ENCODE results near the gene DUOX1. TPM values are rescaled to one million over a fixed set of nuclear protein-coding genes. Genes with fewer than 3 reads are reported as not detected.

The DUOX1 gene
- total RNA-seq, 4 donors from 2014 or later: 0.14 to 4.1 (median 0.64) TPM; not detected in 1

GRCh38 chr15:45091576-45091975 is 38.2 kb upstream of the DUOX1 start:
- intact Hi-C loops (cut with DNase I; ENCODE audit: low total_unique reads): no loop called here
- Histone ChIP-seq H3K27ac (no peak overlapping the region), H3K36me3 (no peaks in the 10 kb centered on the region), H3K4me1 (no peaks in the 10 kb centered on the region), H3K9me3 (no peaks in the 10 kb centered on the region), H3K27me3 (peaks cover 5% of the 10 kb centered on the region), H3K4me3 (no peak overlapping the region)
- 90% methylated on average over 2 of the region's 2 CpGs; no CpG with 5 or more reads in 1 of the 2 donors for WGBS, 2 donors (ENCODE audit: low coverage in 1 of 2)
- in situ Hi-C loops (cut with MboI; ENCODE audit: low pct_ligation_motif_present in 1 of 4, low pct_unique_long_range_greater_than_20kb in 1 of 4, low sequenced_read_pairs in 3 of 4): no loop called here
- no peak for DNase-seq
- TF ChIP-seq POLR2A (IDR thresholded peaks at IDR 0.05) (no peak), CTCF (IDR thresholded peaks at IDR 0.05) (no peak), EP300 (IDR thresholded peaks at IDR 0.05; ENCODE audit: low read depth) (no peak), POLR2AphosphoS5 (IDR thresholded peaks at IDR 0.05) (no peak)

GRCh38 chr15:45093013-45093412 is 36.8 kb upstream of the DUOX1 start:
- TF ChIP-seq POLR2AphosphoS5 (IDR thresholded peaks at IDR 0.05) (no peak), EP300 (IDR thresholded peaks at IDR 0.05; ENCODE audit: low read depth) (no peak), CTCF (IDR thresholded peaks at IDR 0.05) (no peak), POLR2A (IDR thresholded peaks at IDR 0.05) (no peak)
- no peak for DNase-seq
- H3K4me3 ChIP-seq: no peak overlapping the region
- H3K4me1 ChIP-seq: no peaks in the 10 kb centered on the region
- H3K36me3 ChIP-seq: no peaks in the 10 kb centered on the region
- 80 to 84% methylated on average over 3 to 4 of the region's 4 CpGs for WGBS, 2 donors (ENCODE audit: low coverage in 1 of 2)
- no peak overlapping the region for H3K27ac ChIP-seq
- H3K27me3 ChIP-seq: no peaks in the 10 kb centered on the region
- in situ Hi-C loops (cut with MboI; ENCODE audit: low pct_ligation_motif_present in 1 of 4, low pct_unique_long_range_greater_than_20kb in 1 of 4, low sequenced_read_pairs in 3 of 4) (no loop called here), intact Hi-C loops (cut with DNase I; ENCODE audit: low total_unique reads) (no loop called here)
- no peaks in the 10 kb centered on the region for H3K9me3 ChIP-seq

- in situ Hi-C loops (cut with MboI; ENCODE audit: low pct_ligation_motif_present in 1 of 4, low pct_unique_long_range_greater_than_20kb in 1 of 4, low sequenced_read_pairs in 3 of 4): no loop called here
- intact Hi-C loops (cut with DNase I; ENCODE audit: low total_unique reads): no loop called here
- no peaks in the 10 kb centered on the region for H3K9me3 ChIP-seq
- no peak overlapping the region for H3K27ac ChIP-seq
- H3K36me3 ChIP-seq: no peaks in the 10 kb centered on the region
- no peak overlapping the region for H3K4me3 ChIP-seq
- H3K27me3 ChIP-seq: no peaks in the 10 kb centered on the region
- no peak for DNase-seq
- H3K4me1 ChIP-seq: no peaks in the 10 kb centered on the region
- TF ChIP-seq POLR2AphosphoS5 (IDR thresholded peaks at IDR 0.05): no peak
- TF ChIP-seq CTCF (IDR thresholded peaks at IDR 0.05): no peak
- no peak for TF ChIP-seq EP300 (IDR thresholded peaks at IDR 0.05; ENCODE audit: low read depth)
- TF ChIP-seq POLR2A (IDR thresholded peaks at IDR 0.05): no peak
- 80 to 94% methylated on average over 2 to 11 of the region's 11 CpGs for WGBS, 2 donors (ENCODE audit: low coverage in 1 of 2)
These were observed 36.0 kb upstream of the DUOX1 start for GRCh38 chr15:45093622-45094357.

- Histone ChIP-seq H3K27ac (no peak overlapping the region), H3K36me3 (no peaks in the 10 kb centered on the region), H3K4me1 (no peaks in the 10 kb centered on the region), H3K9me3 (no peaks in the 10 kb centered on the region), H3K27me3 (no peaks in the 10 kb centered on the region), H3K4me3 (no peak overlapping the region)
- 86% methylated on average over 9 of the region's 9 CpGs; no CpG with 5 or more reads in 1 of the 2 donors for WGBS, 2 donors (ENCODE audit: low coverage in 1 of 2)
- no peak for DNase-seq
- TF ChIP-seq POLR2AphosphoS5 (IDR thresholded peaks at IDR 0.05): no peak
- no peak for TF ChIP-seq CTCF (IDR thresholded peaks at IDR 0.05)
- no peak for TF ChIP-seq POLR2A (IDR thresholded peaks at IDR 0.05)
- no peak for TF ChIP-seq EP300 (IDR thresholded peaks at IDR 0.05; ENCODE audit: low read depth)
- intact Hi-C loops (cut with DNase I; ENCODE audit: low total_unique reads) (no loop called here), in situ Hi-C loops (cut with MboI; ENCODE audit: low pct_ligation_motif_present in 1 of 4, low pct_unique_long_range_greater_than_20kb in 1 of 4, low sequenced_read_pairs in 3 of 4) (no loop called here)
These were observed 35.5 kb upstream of the DUOX1 start for GRCh38 chr15:45094358-45094730.
